Activated CD8-positive, alpha-beta memory T cell treated with anti-CD3 and anti-CD28 coated beads for 36 hours (primary cell): ENCODE data around the gene GTF2IRD2. TPM values are rescaled to one million over a fixed set of nuclear protein-coding genes. Genes with fewer than 3 reads are reported as not detected.
"Not testable (repeated sequence)": the region's sequence is repeated elsewhere in the genome, so short reads cannot be mapped to it uniquely, and the experiment has no call there.

ENCODE experiments used
- CTCF ChIA-PET: fragments of 350-600 bp; sonication (Branson Sonifier 250); formaldehyde crosslinking; loops from one replicate; lab custom pipeline; 2021; ENCODE audit warnings: antibody characterized with exemption; lab: Charles Lee
- POLR2A ChIA-PET: fragments of 350-600 bp; sonication (Branson Sonifier 250); formaldehyde crosslinking; loops from one replicate; lab custom pipeline; 2021; ENCODE audit warnings: antibody characterized with exemption; lab: Charles Lee
- total RNA-seq, 2 experiments: library from RNA; stranded (reverse); gene quantifications; one replicate each; pipeline ENCODE4 v1.2.3, GENCODE V29; 2021

Gene GTF2IRD2
- total RNA-seq, 2 experiments from 2014 or later, result 3.3 to 3.6 TPM

DNA sequence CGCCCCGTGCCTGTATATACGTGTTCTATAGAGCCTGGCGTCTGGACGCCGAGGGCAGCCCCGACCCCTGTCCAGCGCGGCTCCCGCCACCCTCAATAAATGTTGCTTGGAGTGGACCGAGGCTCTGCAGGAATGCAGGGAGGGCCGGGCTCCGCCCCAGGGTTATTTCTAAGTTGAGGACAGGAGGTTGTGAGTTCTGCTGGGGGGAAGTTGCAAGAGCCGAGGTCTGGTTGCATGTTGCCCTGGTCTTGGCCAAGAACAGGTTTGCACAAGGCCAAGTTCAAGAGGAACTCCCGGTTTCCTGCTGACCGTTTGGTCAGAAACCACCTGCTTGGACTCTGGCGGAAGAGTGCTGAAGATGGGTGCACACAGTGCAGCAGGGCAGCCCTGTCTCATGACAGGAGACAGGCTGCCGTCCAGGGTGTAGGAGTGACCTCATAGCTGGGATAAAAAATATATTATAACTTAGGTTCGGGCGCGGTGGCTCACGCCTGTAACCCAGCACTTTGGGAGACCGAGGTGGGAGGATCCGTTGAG lies 62.1 kb downstream of the GTF2IRD2 start:
- POLR2A ChIA-PET, result not testable (repeated sequence)

DNA sequence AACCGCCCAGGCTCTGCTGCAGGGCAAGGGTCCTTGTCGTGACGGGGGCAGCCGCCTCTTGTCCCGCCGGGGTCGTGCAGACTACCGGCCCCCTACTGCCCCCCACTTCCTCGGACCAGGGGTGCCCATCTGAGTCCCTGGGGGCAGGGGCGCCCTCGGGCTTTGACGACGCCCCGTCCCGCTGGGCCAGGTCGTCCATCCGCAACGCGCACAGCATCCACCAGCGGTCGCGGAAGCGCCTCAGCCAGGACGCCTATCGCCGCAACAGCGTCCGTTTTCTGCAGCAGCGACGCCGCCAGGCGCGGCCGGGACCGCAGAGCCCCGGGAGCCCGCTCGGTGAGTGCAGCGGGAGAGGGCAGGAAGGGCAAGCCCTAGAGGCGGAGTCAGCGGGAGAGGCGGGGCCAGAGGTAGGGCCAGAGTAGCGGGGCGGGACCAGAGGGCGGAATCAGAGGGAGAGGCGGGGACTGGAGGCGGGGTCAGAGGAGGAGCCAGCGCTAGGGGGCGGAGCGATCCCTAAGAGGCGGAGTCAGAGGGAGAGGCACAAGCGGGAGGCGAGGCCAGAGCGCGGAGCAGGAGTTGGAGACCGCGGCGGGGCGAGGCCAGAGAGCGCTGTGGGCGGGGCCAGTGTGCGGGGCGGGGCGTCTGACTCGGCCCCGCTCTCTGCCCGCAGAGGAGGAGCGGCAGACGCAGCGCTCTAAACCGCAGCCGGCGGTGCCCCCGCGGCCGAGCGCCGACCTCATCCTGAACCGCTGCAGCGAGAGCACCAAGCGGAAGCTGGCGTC lies 62.8 kb downstream of the GTF2IRD2 start:
- CTCF ChIA-PET, POLR2A ChIA-PET: not testable (repeated sequence)

More for the DNA sequence above, 62.1 kb downstream of the GTF2IRD2 start:
- CTCF ChIA-PET, result not testable (repeated sequence)

DNA sequence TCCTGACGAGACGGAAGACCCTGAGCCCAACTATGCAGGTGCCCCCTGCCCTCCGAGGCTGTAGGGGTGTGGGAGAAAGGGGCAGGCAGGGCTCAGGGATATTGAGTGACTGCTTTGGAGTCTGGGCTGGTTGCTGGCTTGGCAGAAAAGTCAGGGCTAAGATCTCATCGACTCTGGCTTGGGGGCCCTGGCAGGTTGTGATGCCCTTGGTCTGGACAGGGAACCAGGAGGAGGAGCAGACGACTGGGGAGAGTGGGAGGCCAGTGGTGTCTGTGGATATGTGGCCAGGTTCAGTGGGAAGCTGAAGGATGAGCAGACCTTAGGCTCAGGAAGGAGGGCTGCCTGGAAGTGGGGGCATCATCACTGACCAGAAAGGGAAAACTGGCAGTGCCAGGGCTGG lies 67.8 kb downstream of the GTF2IRD2 start:
- POLR2A ChIA-PET, CTCF ChIA-PET: not testable (repeated sequence)

DNA sequence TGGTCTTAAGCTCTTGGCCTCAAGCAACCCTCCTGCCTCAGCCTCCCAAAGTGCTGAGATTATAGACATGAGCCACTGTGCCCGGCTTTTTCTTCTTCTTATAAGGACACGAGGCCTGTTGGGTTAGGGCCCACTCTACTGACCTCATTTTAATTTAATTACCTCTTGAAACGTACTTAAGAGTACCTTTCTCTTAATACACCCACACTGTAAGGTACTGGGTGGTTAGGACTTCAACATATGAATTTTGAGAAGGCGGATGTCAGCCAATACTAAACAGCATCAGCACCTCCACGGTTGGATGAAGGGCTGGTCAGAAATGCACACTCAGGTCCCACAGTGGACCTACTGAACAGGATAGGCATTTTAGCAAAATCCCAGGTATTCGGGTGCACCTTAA lies 69.7 kb downstream of the GTF2IRD2 start:
- CTCF ChIA-PET, POLR2A ChIA-PET: not testable (repeated sequence)

DNA sequence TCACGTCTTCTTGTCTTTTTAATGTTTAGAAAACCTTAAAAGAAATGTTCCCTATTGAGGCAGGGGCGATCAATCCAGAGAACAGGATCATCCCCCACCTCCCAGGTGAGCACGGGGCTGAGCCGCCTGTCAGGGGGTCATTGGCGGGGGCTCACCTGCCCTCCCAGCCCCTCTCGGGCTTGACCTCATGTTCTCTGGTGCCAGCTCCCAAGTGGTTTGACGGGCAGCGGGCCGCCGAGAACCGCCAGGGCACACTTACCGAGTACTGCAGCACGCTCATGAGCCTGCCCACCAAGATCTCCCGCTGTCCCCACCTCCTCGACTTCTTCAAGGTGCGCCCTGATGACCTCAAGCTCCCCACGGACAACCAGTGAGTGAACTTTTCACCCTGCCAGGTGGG lies 72.4 kb downstream of the GTF2IRD2 start:
- CTCF ChIA-PET, POLR2A ChIA-PET: not testable (repeated sequence)

DNA sequence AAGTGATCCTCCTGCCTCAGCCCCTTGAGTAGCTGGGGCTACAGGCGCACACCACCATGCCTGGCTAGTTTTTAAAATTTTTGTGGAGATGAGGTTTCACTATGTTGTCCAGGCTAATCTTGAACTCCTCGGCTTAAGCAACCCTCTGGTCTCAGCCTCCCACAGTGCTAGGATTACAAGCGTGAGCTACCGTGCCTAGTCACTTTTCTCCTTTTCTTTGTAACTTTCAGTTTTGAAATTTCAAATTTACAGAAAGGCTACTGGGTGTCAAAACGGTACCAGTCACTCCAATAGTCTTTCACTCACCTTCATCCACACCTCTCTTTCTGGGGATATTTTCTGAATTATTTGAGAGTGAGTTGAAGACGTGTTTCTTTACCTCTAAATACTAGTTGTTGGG lies 76.3 kb downstream of the GTF2IRD2 start:
- POLR2A ChIA-PET, CTCF ChIA-PET: not testable (repeated sequence)

DNA sequence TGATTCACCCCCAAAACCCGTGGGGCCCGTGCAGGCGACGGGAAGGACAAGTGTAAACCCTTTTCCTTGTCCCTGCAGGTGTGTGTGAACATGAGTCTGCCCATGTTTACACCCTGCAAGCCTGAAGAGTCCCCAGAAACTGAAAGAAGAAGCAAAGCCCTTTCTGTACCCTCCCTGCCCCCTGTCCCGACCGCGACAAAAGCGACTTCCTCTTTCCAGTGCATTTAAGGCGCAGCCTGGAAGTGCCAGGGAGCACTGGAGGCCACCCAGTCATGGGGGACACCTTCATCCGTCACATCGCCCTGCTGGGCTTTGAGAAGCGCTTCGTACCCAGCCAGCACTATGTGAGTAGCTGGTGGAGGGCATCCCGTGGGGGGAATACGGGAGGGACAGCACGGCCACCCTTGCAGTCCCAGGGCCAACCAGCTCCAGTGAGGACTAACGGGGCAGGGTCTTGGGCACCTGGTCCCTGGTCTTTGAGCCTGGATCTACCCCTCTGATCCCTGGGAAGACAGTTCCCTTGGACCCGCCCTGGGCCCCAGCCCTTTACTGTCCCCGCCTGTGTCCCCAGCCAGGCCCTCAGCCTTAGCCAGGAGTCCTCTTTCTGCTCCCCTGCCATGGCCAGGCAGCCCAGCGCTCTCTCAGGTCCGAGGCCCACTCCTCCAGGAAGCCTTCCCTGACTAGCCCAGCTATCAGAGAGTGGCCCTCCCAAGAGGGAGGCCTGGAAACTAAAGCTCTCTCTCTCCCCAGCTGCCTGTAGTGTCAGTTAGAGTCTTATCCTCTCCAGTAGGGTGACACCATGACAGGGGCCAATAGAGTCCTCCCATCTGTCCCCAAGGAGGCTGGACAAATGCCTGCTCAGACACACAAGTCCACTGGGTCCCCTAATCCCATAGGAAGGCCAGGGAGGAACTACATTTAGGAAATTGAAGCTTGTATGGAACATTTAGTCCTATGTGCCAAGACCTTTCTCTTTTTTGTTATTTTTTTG lies 77.3 kb downstream of the GTF2IRD2 start, which contains the start of gene NCF1:
NCF1 (plus strand) TSS at position 252 of the 991 bp plus-strand sequence; CDS start at position 273, 21 bp downstream.
- POLR2A ChIA-PET, CTCF ChIA-PET: not testable (repeated sequence)

DNA sequence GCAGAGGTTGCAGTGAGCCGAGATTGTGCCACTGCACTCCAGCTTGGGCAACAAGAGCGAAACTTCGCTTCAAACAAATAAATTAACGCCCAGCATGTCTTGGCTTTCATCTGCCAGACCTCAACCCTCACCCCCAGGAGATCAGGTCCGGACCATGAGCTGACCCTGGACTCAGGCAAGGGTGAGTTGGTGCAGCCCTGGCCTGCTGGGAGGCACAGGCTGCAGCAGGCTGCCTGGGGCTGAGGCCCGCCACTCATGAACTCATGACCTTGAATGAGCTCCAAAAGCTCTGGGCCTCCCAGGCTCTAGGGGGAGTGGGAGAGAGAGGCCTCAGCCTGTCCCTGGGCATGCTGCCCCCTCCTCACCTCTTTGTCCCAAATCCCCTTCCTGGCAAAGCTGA lies 79.3 kb downstream of the GTF2IRD2 start:
- POLR2A ChIA-PET, CTCF ChIA-PET: not testable (repeated sequence)

DNA sequence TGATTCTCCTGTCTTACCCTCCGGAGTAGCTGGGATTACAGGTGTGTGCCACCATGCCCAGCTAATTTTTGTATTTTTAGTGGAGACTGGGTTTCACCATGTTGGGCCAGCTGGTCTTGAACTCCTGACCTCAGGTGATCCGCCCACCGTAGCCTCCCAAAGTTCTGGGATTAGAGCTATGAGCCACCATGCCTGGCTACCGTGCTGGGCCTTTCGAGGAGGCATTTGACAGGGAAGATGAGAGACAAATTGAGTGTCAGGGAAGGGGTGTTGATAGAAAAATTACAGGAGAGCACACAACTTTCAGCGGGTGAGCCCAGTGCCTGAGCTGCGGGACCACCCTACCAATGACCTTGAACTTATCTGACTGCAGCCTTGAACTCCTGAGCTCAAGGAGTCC lies 81.3 kb downstream of the GTF2IRD2 start:
- POLR2A ChIA-PET, CTCF ChIA-PET: not testable (repeated sequence)

DNA sequence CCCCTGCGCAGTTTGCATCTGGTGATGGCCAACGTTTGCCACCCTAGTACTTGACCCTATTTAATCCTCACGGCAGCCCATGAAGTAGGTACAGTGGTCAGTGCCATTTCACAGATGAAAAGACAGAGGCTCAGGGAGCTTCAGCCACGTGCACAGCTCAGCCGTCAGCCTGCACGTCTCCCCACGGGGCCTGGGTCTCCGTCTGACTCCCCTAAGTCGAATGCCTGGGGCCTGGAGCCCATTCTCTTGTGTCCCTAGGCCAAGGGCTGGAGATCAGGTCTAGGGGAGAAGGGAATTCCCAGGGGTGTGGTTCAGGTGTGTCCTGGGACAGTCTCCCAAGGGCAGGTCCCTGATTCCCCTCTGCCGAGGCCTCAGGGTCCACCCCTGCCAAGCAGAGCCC lies 84.4 kb downstream of the GTF2IRD2 start:
- CTCF ChIA-PET, result not testable (repeated sequence)

DNA sequence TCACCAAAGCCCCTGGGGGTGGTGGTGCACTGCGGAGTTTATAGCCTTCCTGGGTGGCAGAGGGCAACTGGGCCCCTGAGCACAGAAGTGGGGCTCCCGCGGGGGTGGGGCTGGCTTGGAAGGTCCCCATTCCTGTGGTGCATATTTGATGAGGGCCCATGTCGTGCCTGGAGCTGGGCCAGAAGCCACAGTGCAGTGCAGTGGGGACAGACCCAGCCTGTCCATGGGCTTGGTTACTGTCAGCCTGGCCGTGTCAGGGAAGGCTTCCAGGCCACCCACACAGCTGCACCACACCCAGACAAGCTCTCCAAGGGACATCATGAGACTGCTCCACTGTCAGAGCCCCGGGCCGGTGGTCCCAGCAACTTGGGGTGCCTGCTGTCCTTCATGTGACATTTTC lies 84.9 kb downstream of the GTF2IRD2 start:
- CTCF ChIA-PET, POLR2A ChIA-PET: not testable (repeated sequence)

More for the DNA sequence above, 84.4 kb downstream of the GTF2IRD2 start:
- POLR2A ChIA-PET, result not testable (repeated sequence)

DNA sequence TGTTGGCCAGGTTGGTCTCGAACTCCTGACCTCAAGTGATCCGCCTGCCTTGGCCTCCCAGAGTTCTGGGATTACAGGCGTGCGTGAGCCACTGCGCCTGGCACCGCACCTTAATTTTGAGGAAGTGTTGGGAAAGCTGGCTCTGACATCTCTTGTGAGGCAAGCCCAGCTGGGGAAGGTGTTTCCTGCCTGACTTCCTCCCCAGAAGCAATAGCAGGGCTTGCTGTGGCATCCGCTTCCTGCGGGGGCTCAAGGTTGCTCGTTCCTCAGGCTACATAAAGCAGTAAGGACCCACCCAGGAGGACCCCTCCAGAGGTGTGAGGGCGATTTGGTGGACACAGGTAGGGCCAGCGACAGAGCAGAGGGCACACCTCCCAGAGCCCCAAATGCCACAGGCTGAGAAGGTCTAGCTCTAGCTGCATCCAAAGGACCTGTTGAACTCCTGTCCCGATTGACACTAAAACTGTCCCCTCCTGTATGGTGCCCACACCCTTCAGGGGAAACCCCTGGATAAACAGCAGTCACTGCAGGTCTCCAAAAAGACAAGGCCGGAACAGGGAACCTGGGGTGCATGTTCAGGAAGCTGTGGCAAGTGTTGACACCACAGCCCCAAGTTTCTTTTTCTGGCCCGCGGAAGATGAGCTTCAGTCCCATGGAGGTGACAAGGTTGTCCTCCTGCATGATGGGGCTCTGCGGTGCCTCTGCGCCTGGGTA lies 86.0 kb downstream of the GTF2IRD2 start:
- CTCF ChIA-PET, POLR2A ChIA-PET: not testable (repeated sequence)

DNA sequence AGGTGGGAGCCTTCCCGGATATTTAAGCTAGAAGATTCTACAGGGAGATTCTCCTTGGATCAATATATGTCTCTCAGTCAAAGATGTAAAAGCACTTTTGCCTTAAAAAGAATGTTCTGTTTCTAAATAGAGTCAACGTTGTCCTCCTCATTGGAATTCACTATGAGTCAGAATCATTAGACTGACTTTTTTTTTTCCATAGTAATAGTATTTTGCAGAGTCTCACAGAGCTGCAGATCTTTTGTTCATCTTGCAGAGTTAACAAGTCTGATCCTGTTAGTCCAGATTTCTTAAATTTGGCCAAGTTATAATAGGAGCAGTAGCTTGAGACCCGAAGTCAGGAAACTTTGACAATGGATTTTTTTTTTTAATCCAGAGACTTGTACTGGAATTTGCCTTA lies 92.4 kb downstream of the GTF2IRD2 start:
- CTCF ChIA-PET, POLR2A ChIA-PET: not testable (repeated sequence)

DNA sequence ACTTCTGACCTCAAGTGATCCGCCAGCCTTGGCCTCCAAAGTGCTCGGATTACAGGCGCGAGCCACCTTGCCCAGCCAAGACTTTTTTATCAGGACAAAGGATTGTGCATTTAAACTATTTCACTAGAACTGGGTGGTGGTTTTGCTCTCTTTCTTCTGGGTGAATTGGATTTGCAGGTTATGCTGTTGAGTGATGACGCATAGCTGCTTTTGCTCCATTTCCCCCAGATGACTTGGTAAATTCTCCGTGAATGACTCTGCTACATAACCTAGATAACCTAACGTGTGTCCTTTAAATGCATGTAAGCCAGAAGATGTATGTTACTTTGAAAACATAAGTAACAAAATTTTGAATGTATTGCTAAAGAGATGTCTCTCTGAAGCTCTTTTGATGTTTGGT lies 93.1 kb downstream of the GTF2IRD2 start:
- POLR2A ChIA-PET, CTCF ChIA-PET: not testable (repeated sequence)

DNA sequence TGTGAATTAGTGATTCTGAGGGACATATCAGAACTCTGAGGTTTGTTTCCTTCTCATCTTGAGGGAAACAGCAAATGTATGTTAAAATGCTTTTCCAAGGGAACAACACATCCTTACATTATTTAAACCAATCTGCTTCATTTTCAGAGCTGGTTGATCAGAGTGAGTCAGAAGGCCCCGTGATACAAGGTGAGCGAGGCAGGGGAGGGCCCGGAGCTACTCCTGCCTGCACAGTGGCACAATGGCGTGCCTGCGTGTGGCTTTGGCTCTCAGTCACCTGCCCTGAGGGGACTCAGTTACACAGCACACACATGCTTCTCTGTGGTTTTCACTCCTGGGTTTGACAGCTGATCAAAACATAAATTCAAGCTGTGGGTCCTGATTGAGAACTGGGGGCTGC lies 94.7 kb downstream of the GTF2IRD2 start:
- POLR2A ChIA-PET, CTCF ChIA-PET: not testable (repeated sequence)

DNA sequence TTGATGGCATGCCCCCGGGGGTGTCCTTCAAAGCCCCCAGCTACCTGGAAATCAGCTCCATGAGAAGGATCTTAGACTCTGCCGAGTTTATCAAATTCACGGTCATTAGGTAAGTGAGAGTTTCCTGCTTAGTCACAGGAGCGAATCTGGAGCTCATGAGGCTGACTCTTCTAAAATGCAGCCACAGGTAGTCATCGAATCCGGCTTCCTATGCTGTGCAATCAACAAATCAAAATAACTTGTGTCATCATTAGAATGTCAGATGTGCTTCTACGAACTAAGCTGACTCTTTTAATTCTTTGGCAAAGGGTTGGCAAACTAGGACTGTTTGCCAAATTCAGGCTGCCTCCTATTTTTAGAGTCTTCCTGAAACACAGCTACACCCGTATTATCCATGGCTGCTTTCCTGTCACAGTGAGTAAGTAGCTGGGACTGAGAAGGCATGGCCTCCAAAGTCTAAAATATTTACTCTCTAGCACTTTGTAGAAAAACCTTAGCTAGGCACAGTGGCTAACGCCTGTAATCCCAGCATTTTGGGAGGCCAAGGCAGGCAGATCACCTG lies 97.4 kb downstream of the GTF2IRD2 start:
- POLR2A ChIA-PET, CTCF ChIA-PET: not testable (repeated sequence)
